Umbilical cord (tissue), 2 donors: ENCODE data around the gene DNAJA3. TPM values are rescaled to one million over a fixed set of nuclear protein-coding genes. Genes with fewer than 3 reads are reported as not detected.

Experiments used
- DNase-seq: peaks from one replicate; pipeline ENCODE4 v3.0.0-alpha.2; 2015; ENCODE audit warnings: low spot score
- total RNA-seq: library from RNA; depleted of rRNA; stranded (reverse); fragments of >200 nt; gene quantifications from one replicate; pipeline ENCODE4 v1.2.3, GENCODE V29; 2014; ENCODE audit warnings: low replicate concordance; ENCODE audit not compliant: insufficient read depth

Gene DNAJA3
- total RNA-seq, result 17.1 TPM

DNA sequence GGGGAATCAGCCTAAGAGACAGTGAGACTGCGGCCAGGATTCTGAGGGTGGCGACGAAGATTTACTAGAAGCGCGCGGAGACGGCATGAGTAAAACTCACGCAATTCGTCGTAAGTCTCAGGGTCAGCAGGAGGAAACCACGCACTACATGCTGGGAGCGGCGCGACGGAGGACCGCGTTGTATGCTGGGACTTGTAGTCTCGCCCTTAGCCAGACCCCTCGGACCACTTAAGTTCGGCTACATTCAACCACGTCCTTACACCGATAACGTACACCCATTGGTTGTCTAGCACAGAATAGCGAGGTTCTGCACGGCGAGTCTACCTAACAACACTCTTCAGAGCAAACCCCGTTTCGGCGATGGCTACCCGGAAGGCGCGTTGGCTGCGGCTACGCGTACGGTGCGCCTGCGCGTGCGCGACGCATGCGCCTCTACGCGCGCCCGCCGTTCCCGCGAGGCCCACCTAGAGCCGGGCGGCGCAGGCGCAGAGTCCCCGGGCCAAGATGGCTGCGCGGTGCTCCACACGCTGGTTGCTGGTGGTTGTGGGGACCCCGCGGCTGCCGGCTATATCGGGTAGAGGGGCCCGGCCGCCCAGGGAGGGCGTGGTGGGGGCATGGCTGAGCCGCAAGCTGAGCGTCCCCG is at the start of gene DNAJA3:
Gene DNAJA3, plus strand, starts transcription at position 491 of the 643 bp plus-strand sequence. Its CDS starts 14 bp downstream, at position 505.
- DNase-seq, result peak; percentile 96

- DNase-seq, result peak; percentile 86
Observed at GRCh38 chr16:4376126-4376892, 49.4 kb upstream of the DNAJA3 start.

DNA sequence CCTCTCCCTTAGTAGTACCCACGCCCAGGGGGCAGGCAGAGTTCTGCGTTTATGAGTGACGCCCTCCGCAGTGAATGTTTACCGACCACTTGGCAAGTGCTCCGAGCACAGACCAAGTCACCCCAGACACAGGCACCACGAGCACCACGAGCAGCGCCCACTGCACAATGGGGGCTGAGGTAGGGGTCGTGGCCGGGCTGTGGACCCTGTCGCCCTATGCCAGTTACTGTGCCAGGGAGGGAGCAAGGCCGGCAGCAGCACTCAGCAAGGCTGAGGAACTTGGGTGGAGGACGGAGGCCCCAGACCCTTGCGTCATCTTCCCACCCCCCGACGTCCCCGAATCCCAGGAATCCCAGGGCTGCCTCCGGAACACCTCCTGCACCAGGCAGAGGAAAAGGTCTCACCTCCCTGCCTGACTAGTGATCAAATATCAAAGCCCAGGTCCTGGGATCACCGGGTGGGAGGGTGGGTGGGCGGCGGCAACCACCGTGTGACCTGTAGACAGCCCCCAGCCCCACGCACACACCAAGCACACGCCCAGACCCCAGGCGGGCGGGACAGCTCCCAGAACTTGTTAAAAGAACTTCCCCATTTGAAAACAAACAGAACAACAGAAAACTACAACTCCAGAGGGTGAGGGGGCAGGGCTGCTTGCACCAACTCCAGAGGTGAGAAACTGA is 48.6 kb upstream of the DNAJA3 start:
- DNase-seq, result no peak

GRCh38 chr16:4377573-4378154 is 48.0 kb upstream of the DNAJA3 start:
- DNase-seq, result no peak

DNA sequence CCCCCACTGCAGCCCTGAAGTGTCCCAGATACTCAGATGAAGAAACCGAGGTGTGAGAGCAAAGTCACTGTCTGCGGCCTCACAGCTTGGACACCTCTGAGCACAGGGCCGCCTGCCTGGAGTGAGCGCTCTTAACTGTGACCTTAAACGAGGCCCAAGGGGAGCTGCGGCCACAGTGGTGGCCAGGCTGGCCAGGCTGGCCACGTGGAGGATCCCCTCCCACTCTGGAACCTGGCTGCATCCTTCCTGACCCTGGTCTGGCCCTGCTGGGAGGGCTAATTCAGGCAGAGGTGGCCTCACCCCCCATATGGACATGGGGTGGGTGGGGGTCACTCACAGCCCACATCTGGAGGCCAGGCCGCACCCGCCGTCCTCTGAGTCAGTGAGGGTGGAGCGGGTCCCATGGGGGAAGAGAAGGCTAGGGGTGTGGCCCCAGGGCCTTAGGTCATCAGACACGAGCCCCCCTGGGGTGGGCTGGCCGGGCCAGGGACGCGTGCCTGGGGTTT is 47.5 kb upstream of the DNAJA3 start:
- no peak for DNase-seq

DNA sequence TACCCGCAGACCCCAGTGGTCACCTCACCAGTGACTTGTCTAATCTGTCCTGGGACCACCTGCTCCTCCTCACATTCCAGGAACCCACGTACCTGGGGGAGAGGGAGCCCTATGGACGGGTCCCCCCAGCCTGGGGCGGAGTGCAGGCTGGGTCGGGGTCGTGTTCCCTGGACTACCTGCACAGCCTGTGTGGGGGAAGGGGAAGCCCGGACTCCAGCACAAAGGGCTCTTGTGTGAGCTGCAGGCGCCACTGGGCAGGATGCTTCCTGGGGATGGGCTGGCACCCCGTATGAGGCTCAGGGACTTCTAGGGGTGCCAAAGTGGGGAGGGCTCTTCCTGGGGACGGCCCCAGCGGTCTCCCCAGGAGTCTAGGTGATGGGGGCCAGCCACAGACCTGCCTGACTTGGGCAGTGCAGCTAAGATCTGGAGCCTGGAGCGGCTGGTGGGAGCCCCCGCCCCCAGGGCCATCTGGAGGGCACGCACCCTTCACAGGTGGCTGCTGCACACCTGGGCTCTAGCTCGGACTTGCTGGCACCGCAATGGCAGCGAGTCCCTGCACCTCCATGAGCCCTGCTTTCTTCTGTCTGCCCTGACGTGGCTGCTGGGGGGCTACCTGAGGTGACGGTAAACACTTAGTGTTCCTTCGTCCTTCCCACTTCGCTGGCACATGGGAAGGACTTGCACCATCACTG is 46.5 kb upstream of the DNAJA3 start:
- DNase-seq, result no peak

DNA sequence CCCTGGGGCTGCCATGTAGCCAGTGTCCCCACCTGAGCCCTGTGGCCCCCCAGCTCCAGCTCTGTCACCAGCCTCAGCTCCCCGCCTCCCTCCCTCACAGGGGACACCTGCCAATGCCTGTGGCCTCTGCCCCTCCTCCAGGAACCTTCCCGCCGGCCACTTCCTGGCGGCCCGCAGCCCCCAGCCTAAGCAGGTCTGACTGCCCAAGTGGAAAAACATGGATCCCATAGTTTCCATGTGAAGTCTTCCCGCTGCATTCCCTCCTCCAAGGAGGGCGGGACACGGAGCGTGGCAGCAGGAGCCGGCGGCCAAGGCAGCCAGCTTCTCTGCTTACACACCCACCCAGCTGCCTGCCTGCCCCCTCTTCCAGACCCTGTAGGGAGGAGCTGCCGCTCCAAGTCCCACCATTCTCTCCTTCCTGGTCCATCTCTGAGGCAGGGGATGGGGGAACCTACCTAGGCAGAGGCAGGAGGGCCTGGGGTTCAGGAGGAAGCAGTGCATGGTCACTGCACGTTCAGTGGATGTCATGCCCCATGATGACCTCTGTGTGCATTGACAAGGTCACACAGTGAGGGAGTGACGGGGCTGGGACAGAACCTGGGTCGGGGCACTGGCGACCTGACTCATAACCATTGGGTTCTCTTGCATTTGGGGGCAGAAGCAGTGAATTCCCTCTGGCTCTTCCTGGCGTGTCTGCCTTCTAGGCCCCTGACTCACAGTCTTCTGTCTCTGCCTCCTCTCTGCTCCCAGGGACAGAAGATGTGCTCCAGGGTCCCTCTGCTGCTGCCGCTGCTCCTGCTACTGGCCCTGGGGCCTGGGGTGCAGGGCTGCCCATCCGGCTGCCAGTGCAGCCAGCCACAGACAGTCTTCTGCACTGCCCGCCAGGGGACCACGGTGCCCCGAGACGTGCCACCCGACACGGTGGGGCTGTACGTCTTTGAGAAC is 45.3 kb upstream of the DNAJA3 start:
- no peak for DNase-seq

- DNase-seq, result no peak
Observed at GRCh38 chr16:4381072-4381934, 44.4 kb upstream of the DNAJA3 start.

DNA sequence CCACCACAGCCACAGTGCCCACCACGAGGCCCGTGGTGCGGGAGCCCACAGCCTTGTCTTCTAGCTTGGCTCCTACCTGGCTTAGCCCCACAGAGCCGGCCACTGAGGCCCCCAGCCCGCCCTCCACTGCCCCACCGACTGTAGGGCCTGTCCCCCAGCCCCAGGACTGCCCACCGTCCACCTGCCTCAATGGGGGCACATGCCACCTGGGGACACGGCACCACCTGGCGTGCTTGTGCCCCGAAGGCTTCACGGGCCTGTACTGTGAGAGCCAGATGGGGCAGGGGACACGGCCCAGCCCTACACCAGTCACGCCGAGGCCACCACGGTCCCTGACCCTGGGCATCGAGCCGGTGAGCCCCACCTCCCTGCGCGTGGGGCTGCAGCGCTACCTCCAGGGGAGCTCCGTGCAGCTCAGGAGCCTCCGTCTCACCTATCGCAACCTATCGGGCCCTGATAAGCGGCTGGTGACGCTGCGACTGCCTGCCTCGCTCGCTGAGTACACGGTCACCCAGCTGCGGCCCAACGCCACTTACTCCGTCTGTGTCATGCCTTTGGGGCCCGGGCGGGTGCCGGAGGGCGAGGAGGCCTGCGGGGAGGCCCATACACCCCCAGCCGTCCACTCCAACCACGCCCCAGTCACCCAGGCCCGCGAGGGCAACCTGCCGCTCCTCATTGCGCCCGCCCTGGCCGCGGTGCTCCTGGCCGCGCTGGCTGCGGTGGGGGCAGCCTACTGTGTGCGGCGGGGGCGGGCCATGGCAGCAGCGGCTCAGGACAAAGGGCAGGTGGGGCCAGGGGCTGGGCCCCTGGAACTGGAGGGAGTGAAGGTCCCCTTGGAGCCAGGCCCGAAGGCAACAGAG is 43.5 kb upstream of the DNAJA3 start:
- no peak for DNase-seq

- no peak for DNase-seq
Observed at GRCh38 chr16:4382795-4383357, 42.8 kb upstream of the DNAJA3 start.

DNA sequence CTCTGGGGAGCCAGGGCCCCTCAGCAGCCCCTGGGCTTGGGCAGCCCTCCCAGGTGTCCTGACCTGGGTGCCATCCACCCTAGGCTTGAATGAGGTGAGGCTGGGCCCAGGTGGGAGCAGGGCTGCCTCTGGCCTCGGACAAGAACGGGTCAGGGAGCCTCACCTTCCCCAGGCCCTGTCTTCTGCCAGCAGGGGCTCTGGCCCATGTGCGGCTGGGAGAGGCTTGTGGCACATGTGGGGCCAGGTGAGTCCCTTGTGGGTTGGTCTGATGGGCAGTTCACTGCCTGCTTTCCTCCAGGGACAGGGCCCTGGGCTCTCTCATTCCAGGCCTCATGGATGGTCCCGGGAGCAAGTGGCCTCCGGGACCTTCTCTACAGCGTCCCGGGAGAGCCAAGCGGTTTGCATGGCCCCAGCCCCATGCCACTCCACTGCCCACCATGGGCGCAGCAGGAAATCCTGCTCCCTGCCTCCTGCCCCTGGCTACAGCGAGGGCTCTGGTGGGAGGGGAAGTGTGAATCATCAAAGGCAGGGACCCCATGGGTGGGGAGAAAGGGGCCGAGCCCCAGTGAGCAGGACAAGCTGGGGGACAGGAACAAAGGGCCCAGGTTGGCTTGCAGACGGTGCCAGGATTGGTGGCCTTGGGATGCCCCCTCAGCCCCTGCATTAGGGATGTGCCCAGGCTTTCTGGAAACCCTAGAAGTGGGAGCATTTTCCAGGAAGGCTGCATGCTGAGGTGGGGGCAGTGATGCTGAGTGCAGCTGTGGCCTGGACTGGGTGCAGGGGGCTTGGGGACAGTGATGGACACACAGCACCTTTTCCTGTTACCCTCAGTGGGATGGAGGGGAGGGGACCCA is 41.9 kb upstream of the DNAJA3 start:
- DNase-seq, result no peak

DNA sequence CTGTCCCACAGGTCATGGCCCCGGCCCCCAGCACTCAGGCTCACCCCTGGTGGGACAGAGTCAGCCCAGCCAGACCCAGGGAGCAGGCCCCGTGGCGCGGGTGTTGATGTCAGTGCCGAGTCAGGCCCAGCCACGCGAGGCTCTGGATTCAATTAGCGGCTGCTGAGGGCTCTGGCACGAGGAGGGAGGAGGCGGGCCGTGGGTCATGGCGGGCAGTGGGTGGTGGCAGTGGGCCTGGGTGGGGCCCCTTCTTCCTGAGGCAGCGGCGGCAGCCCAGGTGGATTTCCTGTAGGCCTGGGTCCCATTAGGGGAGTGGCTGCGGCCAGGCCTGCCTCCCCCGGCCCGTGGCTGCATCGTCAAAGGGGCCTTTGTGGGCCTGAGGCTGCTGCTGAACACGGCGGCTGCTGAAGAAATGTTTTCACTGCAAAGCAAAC is 41.1 kb upstream of the DNAJA3 start:
- DNase-seq, result peak; percentile 69

GRCh38 chr16:4385066-4385788 is 40.4 kb upstream of the DNAJA3 start:
- DNase-seq, result no peak

- no peak for DNase-seq
Observed at GRCh38 chr16:4385789-4386450, 39.7 kb upstream of the DNAJA3 start.

DNA sequence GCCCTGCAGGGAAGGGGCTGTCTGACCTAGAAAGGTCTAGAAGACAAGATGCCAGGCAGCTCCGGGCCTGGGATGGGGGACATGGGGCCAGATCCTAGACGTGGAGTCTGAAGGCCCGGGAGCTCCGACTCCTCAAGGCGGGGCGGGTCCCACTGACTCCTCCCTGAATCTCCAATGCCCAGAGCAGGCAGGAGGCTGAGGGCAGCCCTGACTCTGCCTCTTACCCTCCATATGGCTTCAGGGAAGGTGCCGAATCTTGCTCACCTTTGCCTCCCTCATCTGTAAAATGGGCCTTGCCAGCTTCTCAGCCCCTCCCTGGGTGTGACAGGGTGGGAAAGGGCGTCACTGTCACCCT is 39.2 kb upstream of the DNAJA3 start:
- peak; percentile 47 for DNase-seq
